H9 (cell line): Measurements from ENCODE around the gene MCM3AP. TPM values are rescaled to one million over a fixed set of nuclear protein-coding genes. Genes with fewer than 3 reads are reported as not detected.

Experiments used
- DNase-seq: peaks from one replicate; pipeline ENCODE4 v3.0.0-alpha.2; 2017
- H2AFZ ChIP-seq: one replicate; pipeline ENCODE4 v1.6.1; 2013; ENCODE audit warnings: mild to moderate bottlenecking, low read length, control low read depth, moderate library complexity
- H2AK5ac ChIP-seq: 2 replicates; pipeline ENCODE4 v1.6.1; 2013; ENCODE audit warnings: low read length, control low read depth, mixed read lengths; ENCODE audit not compliant: insufficient read length
- H2BK120ac ChIP-seq: one replicate; pipeline ENCODE4 v1.6.1; 2013; ENCODE audit warnings: low read depth, mild to moderate bottlenecking, low read length, control low read depth, inconsistent platforms; ENCODE audit not compliant: poor library complexity, severe bottlenecking
- H2BK12ac ChIP-seq: 2 replicates; pipeline ENCODE4 v1.6.1; 2013; ENCODE audit warnings: low read length, control low read depth, mixed read lengths, low read depth; ENCODE audit not compliant: insufficient read length
- H2BK15ac ChIP-seq: 2 replicates; pipeline ENCODE4 v1.6.1; 2013; ENCODE audit warnings: low read depth, low read length, control low read depth
- H2BK20ac ChIP-seq: one replicate; pipeline ENCODE4 v1.6.1; 2013; ENCODE audit warnings: low read depth, mild to moderate bottlenecking, low read length, control low read depth, inconsistent platforms; ENCODE audit not compliant: poor library complexity, severe bottlenecking
- H2BK5ac ChIP-seq: 2 replicates; pipeline ENCODE4 v1.6.1; 2013; ENCODE audit warnings: low read length, control low read depth, mixed read lengths; ENCODE audit not compliant: insufficient read length
- H3K14ac ChIP-seq: 2 replicates; pipeline ENCODE4 v1.6.1; 2013; ENCODE audit warnings: low read length, control low read depth; ENCODE audit not compliant: insufficient read depth
- H3K18ac ChIP-seq: 2 replicates; pipeline ENCODE4 v1.6.1; 2013; ENCODE audit warnings: low read depth, mild to moderate bottlenecking, mixed read lengths, low read length, control low read depth; ENCODE audit not compliant: insufficient read length
- H3K23ac ChIP-seq: 2 replicates; pipeline ENCODE4 v1.6.1; 2013; ENCODE audit warnings: low read length, control low read depth, mixed read lengths, low read depth; ENCODE audit not compliant: insufficient read length
- H3K23me2 ChIP-seq: 2 replicates; pipeline ENCODE4 v1.6.1; 2013; ENCODE audit warnings: low read depth, mild to moderate bottlenecking, mixed read lengths, low read length, control low read depth; ENCODE audit not compliant: insufficient read length, poor library complexity, severe bottlenecking
- H3K27ac ChIP-seq: 2 replicates; pipeline ENCODE4 v1.5.1; 2013; ENCODE audit warnings: low read length, control low read depth, mixed read lengths, low read depth; ENCODE audit not compliant: insufficient read length
- H3K27me3 ChIP-seq: 2 replicates; pipeline ENCODE4 v1.6.1; 2013; ENCODE audit warnings: low read length, control low read depth, inconsistent platforms; ENCODE audit not compliant: insufficient read depth
- H3K4ac ChIP-seq: 2 replicates; pipeline ENCODE4 v1.6.1; 2013; ENCODE audit warnings: low read depth, mild to moderate bottlenecking, control low read depth, inconsistent platforms, low read length, moderate library complexity
- H3K4me1 ChIP-seq: 2 replicates; pipeline ENCODE4 v1.6.1; 2013; ENCODE audit warnings: low read length, control low read depth, inconsistent platforms; ENCODE audit not compliant: insufficient read depth
- H3K4me2 ChIP-seq: 2 replicates; pipeline ENCODE4 v1.6.1; 2013; ENCODE audit warnings: low read length, control low read depth, mixed read lengths; ENCODE audit not compliant: insufficient read length, insufficient read depth
- H3K56ac ChIP-seq: 2 replicates; pipeline ENCODE4 v1.6.1; 2013; ENCODE audit warnings: low read depth, mild to moderate bottlenecking, mixed read lengths, low read length, control low read depth; ENCODE audit not compliant: insufficient read length
- H3K79me1 ChIP-seq: 2 replicates; pipeline ENCODE4 v1.6.1; 2013; ENCODE audit warnings: low read depth, mild to moderate bottlenecking, moderate library complexity, low read length, control low read depth, inconsistent platforms; ENCODE audit not compliant: insufficient read depth, poor library complexity, severe bottlenecking
- H3K79me2 ChIP-seq: 2 replicates; pipeline ENCODE4 v1.6.1; 2013; ENCODE audit warnings: low read length, control low read depth, inconsistent platforms; ENCODE audit not compliant: insufficient read depth
- H3K9ac ChIP-seq: 2 replicates; pipeline ENCODE4 v1.6.1; 2013; ENCODE audit warnings: low read length, control low read depth, mixed read lengths; ENCODE audit not compliant: insufficient read length; ENCODE audit errors: extremely low read depth
- H3K9me3 ChIP-seq: one replicate; pipeline ENCODE4 v1.6.1; 2013; ENCODE audit warnings: low read depth, low read length, inconsistent platforms; ENCODE audit not compliant: control insufficient read depth
- H3T11ph ChIP-seq: one replicate; pipeline ENCODE4 v1.6.1; 2013; ENCODE audit warnings: mild to moderate bottlenecking, low read length, control low read depth, inconsistent platforms
- H4K20me1 ChIP-seq: one replicate; pipeline ENCODE4 v1.6.1; 2013; ENCODE audit not compliant: control insufficient read depth, insufficient read length, insufficient read depth
- H4K5ac ChIP-seq: 2 replicates; pipeline ENCODE4 v1.6.1; 2013; ENCODE audit warnings: low read depth, mild to moderate bottlenecking, mixed read lengths, low read length, control low read depth; ENCODE audit not compliant: insufficient read length
- H4K8ac ChIP-seq: replicated peaks from 2 replicates; pipeline ENCODE4 v1.6.1; 2013; ENCODE audit warnings: low read length, control low read depth, mixed read lengths, low read depth; ENCODE audit not compliant: insufficient read length
- H4K91ac ChIP-seq: 2 replicates; pipeline ENCODE4 v1.6.1; 2013; ENCODE audit warnings: low read depth, mild to moderate bottlenecking, moderate library complexity, mixed read lengths, low read length, control low read depth; ENCODE audit not compliant: insufficient read length
- H3K27ac Mint-ChIP-seq, 3 experiments: 2 replicates in 2 of 3; 3 replicates in 1 of 3; pipeline ENCODE4 v1.8.0; 2020 to 2021; ENCODE audit warnings: mixed read lengths in 3 of 3, mild to moderate bottlenecking in 1 of 3, moderate library complexity in 1 of 3
- H3K27me3 Mint-ChIP-seq: 2 replicates; pipeline ENCODE4 v1.8.0; 2021; ENCODE audit warnings: low read depth, mild to moderate bottlenecking, moderate library complexity, mixed read lengths
- H3K36me3 Mint-ChIP-seq, 3 experiments: 2 replicates in 2 of 3; 3 replicates in 1 of 3; pipeline ENCODE4 v1.8.0; 2020 to 2021; ENCODE audit warnings: low read depth in 3 of 3, mixed read lengths in 3 of 3; ENCODE audit not compliant: insufficient read depth in 1 of 3
- H3K4me1 Mint-ChIP-seq, 2 experiments: 2 replicates each; pipeline ENCODE4 v1.8.0; 2020; ENCODE audit warnings: mixed read lengths in 2 of 2
- H3K4me3 Mint-ChIP-seq, 2 experiments: 2 replicates in 1 of 2; 3 replicates in 1 of 2; pipeline ENCODE4 v1.8.0; 2020 to 2021; ENCODE audit warnings: mild to moderate bottlenecking in 2 of 2, mixed read lengths in 2 of 2, moderate library complexity in 1 of 2
- H3K9me3 Mint-ChIP-seq, 2 experiments: 2 replicates in 1 of 2; 3 replicates in 1 of 2; pipeline ENCODE4 v1.8.0; 2020; ENCODE audit warnings: mild to moderate bottlenecking in 2 of 2, mixed read lengths in 2 of 2, moderate library complexity in 1 of 2
- WGBS: extraction: QIAGEN DNeasy Blood & Tissue Kit; methylation state at CpG from one replicate; pipeline ENCODE4 v1.1.7; 2013; ENCODE audit warnings: missing lambda C conversion rate, low lambda C conversion rate, mixed read lengths; ENCODE audit not compliant: insufficient read length; ENCODE audit errors: extremely low coverage; 5-methylcytosine and 5-hydroxymethylcytosine counted together
- total RNA-seq: library from RNA; stranded (reverse); gene quantifications from 2 replicates; pipeline ENCODE4 v1.2.1, GENCODE V29; 2021
- TF ChIP-seq, protein P1 (sequence below): fragments of 200-600 bp; sonication (generic); conservative IDR thresholded peaks from 3 replicates; pipeline ENCODE4 v1.8.0; 2021; ENCODE audit warnings: antibody characterized with exemption, mild to moderate bottlenecking

MCM3AP gene
- total RNA-seq, 1 experiment from 2014 or later = 124 TPM

DNA sequence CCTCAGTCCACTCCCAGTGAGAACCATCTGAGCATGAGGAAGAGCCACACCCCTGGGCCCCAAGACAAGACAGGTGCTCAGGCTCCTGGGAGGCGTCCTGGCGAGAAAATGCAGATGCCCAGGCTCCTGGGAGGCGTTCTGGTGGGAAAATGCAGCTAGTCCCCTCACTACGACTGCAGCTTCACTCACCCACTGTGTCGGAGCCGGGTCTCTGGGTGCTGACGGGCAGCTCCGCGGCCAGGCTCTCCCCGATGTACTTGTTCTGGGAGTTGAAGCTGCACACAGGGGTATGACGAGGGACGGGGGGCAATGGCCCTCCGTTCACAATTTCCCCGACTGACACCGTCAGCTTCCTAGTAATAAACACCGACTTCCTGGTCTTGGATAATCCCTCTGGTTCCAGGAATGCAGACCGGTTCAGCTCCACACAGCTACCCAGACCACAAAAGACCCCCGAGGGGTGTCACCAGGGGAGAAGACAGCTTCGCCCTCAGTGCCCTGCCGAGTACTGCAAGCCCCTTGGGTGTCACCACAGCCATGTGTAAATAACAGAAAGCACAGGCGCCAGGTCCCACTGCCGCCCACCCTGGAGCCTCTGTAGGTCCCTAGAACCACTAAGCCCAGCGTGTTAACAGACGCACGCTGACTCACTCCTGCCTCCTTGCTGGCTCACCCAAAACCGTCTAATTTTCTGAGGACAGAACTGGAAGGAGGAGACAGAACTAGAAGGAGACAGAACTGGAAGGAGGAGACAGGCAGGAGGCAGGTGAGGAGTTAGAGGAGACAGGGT is 19.5 kb downstream of the MCM3AP start:
- Histone ChIP-seq H3T11ph (no peak overlapping the region), H4K20me1 (no peaks in the 10 kb centered on the region), H2AFZ (no peak overlapping the region), H2BK120ac (no peak overlapping the region), H4K8ac (no peak overlapping the region), H2BK15ac (no peak overlapping the region), H3K9ac (no peak overlapping the region), H3K56ac (no peak overlapping the region), H2AK5ac (no peak overlapping the region), H3K79me1 (no peaks in the 10 kb centered on the region), H3K27ac (no peak overlapping the region), H3K14ac (no peak overlapping the region), H3K9me3 (no peaks in the 10 kb centered on the region), H3K23me2 (no peaks in the 10 kb centered on the region), H3K4ac (no peak overlapping the region), H3K4me2 (no peak overlapping the region), H3K27me3 (no peaks in the 10 kb centered on the region), H3K4me1 (no peaks in the 10 kb centered on the region), H3K79me2 (no peaks in the 10 kb centered on the region), H4K5ac (no peak overlapping the region), H2BK12ac (no peak overlapping the region), H4K91ac (no peak overlapping the region), H3K23ac (no peak overlapping the region), H2BK20ac (no peak overlapping the region), H3K18ac (no peak overlapping the region), H2BK5ac (no peak overlapping the region)
- Mint-ChIP-seq H3K9me3 (no peaks in the 10 kb centered on the region), H3K36me3 (peaks cover 38 to 82% (median 79%) of the 10 kb centered on the region in 3 experiments; a peak in 6 of 7 replicates), H3K27me3 (no peaks in the 10 kb centered on the region), H3K4me3 (no peak overlapping the region), H3K4me1 (no peaks in the 10 kb centered on the region), H3K27ac (peak overlapping the region; percentile 17 to 66 (median 58); a peak in 4 of 7 replicates)
- TF ChIP-seq, protein P1, sequence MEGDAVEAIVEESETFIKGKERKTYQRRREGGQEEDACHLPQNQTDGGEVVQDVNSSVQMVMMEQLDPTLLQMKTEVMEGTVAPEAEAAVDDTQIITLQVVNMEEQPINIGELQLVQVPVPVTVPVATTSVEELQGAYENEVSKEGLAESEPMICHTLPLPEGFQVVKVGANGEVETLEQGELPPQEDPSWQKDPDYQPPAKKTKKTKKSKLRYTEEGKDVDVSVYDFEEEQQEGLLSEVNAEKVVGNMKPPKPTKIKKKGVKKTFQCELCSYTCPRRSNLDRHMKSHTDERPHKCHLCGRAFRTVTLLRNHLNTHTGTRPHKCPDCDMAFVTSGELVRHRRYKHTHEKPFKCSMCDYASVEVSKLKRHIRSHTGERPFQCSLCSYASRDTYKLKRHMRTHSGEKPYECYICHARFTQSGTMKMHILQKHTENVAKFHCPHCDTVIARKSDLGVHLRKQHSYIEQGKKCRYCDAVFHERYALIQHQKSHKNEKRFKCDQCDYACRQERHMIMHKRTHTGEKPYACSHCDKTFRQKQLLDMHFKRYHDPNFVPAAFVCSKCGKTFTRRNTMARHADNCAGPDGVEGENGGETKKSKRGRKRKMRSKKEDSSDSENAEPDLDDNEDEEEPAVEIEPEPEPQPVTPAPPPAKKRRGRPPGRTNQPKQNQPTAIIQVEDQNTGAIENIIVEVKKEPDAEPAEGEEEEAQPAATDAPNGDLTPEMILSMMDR = no peak
- DNase-seq = no peak
- WGBS = no CpG with 5 or more reads among the region's 26 CpGs
